HG03159 (cell line): ENCODE measurements around the gene TET2.
A peak's percentile ranks its signal among the peaks of the same experiment; 100 is the strongest.

Experiments
- ATAC-seq: cut with Tn5 transposase; IDR thresholded peaks from one replicate; pipeline ENCODE4 v1.9.1; 2021; ENCODE audit warnings: mild to moderate bottlenecking, moderate library complexity; ENCODE audit not compliant: unreplicated experiment

Gene TET2

DNA sequence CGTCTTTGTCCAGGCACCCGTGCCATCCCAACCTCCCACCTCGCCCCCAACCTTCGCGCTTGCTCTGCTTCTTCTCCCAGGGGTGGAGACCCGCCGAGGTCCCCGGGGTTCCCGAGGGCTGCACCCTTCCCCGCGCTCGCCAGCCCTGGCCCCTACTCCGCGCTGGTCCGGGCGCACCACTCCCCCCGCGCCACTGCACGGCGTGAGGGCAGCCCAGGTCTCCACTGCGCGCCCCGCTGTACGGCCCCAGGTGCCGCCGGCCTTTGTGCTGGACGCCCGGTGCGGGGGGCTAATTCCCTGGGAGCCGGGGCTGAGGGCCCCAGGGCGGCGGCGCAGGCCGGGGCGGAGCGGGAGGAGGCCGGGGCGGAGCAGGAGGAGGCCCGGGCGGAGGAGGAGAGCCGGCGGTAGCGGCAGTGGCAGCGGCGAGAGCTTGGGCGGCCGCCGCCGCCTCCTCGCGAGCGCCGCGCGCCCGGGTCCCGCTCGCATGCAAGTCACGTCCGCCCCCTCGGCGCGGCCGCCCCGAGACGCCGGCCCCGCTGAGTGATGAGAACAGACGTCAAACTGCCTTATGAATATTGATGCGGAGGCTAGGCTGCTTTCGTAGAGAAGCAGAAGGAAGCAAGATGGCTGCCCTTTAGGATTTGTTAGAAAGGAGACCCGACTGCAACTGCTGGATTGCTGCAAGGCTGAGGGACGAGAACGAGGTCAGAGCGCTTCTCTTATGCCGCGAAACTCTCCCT lies at the start of gene TET2:
Gene TET2, plus strand, starts transcription at position 601 of the 740 bp plus-strand sequence. CDS start 87,067 bp downstream, outside the sequence.
- ATAC-seq: peak; percentile 80

DNA sequence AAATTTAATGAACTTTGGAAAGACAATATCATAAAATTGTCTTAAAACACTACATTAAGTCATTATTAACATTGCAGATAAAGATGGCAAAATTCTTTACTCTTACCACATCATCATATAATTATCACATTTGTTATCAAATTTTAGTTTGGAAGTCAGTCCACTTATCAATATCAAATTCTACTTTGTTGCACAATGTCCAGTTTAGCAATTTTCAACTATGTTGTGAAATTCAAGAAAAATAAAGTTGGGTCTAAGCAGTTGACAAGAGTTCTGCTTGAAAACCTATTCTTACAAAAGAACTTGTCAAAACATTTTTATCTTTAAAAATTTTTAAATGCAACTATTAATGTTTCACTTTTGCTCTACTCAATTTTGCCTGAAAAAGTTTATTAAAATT lies 44.7 kb upstream of the TET2 start:
- no peak for ATAC-seq

DNA sequence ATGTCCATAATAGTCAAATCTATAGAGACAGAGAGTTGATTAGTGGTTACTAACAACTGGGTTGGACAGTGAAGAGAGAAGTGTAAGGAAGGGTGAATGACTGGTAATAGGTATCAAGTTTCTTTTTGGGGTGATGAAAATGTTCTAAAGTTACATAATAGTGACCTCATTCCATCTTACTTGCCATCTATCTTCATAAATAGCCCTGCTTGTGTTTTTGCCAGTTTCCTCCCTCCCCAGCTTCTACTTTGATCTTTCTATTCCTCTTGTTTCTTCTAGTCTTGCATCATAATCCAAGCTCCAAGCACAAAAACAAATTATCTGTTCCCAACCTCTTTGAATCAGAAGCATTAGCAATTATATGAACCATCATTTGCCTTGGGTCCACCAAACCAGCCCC lies 40.2 kb upstream of the TET2 start:
- no peak for ATAC-seq

DNA sequence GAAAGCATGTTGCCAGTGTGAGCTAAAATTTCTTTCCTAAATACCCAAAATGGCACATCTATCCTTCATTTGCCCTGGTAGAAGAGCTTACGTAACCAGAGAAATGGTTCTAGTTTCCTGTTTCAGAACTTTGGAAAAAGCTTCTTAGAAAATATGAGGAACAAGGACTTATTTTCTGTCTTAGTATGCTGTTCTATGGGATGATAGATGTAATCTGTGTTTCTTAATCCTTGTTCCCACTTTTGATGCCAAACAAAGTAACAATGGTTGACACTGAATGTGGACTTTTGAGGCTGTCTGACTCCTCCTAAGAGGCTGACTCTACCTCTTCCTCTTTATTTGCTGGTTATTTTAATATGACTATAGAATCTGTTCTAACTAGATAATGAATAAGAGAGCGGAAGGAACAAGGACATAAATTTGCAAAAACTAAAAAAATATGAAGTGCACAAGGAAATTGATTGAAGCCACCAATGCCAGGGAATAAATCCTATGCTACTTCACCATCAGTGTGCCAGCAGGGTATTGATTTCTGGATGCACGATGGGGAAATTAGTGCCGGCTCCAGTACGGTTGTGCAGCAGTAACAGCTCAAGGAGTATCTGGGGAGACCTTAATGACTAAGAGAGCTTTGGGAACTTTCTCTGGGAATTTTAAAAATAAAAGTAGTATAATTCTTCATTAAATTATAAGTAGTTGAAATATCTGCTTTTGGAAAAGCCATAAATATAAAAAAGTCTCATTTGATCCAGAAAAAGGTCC lies 39.4 kb upstream of the TET2 start:
- no peak for ATAC-seq

DNA sequence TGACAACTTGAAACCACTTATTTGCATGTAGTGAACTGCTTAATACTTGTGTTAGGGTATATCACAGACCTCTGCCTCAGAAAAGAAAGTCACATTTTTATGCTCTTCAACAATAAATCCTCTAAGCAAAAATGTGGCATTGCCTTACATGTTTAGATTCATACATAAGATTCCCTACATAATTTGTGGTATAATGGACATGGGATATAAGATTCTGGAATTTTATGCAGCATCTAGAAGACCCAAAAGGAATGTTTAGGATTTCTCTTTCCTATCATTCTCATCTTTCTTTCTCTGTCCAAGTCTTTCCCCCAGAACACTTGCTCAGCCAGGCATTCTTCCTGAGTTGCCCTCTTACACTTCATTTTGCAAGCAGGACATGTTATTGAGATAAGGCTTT lies 37.7 kb upstream of the TET2 start:
- no peak for ATAC-seq

DNA sequence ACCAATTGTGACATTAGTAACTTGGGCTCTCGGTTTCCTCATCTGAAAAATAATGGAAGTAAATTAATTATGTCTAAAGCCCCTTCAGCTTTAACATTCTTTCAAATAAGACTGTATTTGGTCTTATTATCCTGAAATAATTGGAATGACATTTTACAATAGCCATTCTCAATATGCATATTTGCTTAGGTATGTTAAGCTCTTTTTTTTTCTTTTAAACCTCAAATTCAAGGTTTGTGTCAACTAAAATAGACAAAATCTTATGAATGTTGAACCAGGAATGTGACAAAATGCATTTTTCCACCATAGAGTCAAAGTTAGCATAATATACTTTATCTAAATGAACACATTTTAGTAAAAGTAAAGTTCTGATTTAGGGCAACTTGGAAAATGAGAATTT lies 34.4 kb upstream of the TET2 start:
- no peak for ATAC-seq

DNA sequence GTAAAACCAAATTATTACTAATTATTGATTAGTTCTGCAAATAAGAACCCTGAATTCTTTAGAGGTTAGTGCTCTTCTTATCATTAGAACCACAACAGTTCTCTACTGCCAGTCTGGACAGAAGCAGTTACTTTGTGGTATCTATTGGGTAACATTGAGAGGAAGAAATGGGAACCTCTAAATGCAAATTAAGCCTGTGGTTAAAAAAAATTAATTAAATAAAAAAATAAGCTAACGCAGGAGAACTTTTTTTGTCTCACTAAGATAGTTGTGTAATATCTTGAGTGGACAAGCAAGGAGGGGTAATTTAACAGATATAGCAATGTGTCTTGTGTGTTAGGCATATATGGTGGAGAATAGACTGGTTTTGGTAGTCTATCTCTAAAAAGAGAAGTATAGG lies 32.9 kb upstream of the TET2 start:
- ATAC-seq: no peak

DNA sequence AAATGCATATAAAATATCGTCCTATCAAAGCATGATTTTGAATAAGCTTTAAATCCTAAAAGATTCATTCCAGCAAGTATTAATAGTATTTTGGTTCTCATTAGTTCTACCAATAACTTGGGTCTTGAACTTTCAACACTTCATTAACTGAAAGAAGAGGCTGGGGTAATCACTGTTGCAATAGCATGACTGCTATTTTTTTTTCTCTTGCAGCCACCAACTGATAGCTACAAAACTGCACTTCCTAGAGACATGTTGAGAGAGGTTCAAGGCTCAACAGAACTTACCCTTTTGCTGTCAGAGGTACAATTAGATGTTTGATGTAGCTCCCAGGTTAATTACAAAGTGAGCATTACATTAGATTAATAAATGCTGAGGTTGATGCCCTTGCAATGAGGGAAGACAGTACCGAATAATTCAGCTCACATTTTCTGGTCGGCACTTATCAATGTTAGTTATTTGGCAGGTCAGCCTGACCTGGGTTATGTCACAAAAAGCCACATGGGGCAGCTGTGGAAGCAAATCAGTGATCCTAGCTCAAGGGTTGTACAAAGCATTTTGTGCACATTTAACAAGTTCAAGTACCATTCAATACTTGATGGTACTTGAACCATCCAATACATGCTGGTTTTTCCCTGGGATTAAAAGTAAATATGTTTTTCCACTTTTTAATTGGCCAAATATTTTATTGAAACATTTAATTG lies 29.9 kb upstream of the TET2 start:
- ATAC-seq: no peak

DNA sequence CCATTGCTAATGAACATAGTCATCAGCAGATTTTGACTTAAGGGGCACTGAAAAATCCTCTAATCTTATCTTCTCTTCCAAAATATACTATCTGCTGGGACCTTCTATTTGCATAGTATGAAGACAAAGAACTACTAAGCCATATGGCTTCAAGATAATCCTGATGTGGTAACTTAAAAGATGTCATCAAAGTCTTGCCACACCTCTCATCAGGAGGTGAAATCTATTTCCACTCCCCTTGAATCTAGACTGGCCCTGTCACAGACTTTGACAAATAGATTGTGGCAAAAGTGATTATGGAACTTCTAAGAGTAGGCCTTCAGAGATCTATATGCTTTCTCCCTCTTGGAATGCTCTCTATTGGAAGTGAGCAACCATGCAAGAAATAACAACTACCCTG lies 27.3 kb upstream of the TET2 start:
- ATAC-seq: no peak

DNA sequence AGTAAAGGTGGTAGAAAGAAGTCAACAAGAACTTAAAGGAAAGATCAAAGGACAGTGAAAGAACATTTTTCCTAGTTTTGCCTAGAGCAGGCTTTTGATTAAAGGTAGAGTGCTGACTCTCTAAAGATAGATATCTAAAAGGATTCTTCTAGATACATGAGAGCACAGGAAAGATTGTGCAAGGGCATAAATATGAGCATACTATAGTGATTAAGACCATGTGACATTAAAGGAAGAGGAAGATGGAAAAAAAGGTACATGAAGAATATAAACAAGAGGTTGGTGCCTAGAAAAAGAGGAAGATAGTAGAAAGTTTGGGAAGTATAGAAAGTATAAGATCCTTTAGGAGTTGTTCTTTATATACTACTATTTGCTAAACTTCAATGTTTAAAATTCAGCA lies 26.1 kb upstream of the TET2 start:
- no peak for ATAC-seq

DNA sequence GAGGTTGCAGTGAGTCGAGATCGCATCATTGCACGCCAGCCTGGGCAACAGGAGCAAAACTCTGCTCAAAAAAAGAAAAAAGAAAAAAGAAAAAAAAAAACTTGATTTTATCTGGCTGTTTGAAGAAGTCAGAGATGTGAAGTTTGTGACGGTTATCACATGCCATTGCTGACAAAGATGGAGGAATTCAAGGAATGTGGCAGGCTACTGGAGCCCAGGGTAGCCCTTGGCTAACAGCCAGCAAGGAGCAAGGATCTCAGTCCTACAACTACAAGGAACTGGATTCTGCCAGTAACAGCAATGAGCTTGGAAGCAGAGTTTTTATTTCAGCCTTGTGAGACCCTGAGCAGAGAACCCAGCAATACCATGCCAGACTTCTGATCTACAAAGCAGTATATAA lies 24.3 kb upstream of the TET2 start:
- no peak for ATAC-seq

DNA sequence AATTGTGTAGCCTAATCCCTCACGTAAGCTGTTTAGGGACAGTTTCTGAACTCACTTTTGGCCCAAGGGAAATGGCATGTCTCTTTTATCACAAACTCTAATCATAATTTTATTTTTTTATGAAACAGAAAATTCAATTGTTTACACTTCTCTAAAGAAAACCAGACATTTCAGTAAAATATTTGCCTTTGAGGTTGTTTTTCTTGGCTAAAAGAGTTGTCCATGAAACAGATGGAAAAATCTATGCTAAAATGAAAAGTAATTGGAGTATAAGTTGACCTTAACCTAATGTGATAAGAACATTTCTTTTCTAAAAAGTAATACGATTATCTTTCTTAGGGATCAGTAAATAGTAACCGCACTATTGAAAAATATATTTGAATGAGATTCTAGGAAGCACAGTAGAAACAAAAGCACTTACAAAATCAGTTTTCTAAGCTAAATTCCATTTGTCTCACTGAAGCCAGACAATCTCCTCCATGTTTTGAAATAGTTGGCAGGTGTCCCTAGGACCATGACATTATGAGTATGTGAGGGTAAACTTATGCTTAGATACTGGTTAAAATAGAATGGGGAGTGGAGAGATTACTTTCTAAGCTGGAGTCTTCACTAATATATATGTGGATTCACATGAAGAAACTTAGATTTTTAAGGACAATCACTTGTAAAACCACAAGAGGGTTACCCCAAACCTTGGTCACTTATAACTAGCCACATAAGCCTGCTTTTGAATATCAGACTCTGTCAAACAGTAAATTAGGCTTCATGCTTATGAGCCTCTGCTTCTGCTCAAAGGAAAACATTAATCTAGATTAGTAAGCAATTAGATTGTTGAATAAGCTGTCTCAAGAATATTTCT lies 20.1 kb upstream of the TET2 start:
- ATAC-seq: no peak

DNA sequence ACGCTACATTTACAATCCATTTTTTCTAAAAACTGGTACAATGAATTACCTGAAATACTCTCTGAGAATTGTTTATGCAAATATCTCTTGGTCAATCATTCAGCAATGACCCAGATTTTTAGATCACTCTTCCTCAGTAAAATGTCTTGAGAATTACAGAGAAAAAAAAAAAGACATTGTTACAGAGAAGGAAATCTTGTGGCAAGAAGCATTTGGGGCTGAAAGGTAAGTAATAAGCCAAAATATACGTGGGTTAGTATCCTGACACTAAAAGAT lies 19.6 kb upstream of the TET2 start:
- ATAC-seq: no peak

DNA sequence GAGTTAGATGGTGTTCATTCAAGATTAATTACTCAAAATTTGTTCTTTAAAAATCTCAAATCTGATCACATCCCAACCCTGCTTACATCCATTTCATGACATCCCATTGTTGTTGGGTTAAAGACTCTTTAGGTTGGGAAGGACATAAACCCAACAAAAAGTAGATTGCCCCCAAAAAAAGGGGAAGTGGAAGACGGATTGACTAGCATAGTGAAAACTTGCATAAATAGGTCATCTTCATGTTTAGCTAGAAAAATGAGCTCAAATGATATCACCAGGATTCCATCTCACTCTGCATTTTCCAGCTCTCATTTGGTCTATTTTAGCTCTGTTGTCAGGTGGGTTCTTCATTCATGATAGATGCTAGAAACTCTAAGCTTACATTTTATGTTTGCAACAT lies 18.5 kb upstream of the TET2 start:
- ATAC-seq: no peak

DNA sequence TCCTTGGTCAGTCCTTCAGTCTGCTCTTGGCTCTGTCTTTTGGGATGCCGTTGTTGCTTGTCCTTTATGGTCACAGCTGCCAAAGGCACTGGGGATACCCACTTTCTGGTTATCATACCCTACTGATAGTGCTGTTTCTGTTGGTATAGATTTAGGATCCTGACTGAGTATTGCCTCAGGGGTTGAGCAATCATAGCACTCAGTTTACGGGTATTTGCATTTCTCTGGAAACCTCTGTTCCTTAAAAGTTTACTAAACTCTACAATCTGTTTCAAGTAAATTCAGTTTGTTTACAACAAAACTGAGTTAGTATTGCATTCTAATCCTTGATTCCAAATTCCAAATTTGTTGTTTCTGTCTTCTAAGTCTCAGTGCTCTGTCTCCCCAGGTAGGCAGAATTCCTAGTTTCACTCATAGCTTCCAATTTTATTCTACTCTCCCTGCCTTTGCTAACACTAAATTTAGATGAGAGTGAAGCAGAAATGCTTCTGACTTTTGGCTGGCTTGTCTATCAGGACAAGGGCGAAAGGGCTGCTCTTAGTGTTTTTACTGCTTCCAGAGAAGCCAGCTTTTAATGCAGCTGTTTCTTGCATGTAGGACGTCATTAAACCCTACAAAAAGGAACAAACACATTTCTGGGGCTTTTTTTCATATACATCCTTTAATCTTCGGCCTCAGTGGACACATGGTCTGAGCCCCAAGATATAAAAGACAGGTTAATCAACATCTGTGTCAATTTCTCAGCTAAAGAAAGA lies 17.2 kb upstream of the TET2 start:
- no peak for ATAC-seq

DNA sequence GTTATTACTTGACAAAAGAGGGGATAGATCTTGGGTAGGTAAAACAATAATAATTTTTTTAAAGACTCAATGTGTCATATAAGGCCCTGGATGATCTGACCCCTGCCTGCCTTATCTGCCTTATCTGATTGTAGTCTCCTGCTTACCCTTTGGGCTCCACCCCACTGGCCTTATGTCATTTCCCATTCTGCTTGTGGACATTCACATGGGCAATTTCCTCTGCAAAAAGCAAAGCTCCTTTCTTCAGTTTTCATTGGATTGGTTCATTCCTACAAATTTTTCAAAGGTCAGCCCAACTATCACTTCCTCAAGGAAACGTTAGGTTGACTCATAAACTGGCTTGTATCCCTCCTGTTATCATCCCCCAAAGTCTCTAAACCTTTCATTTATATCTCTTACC lies 15.7 kb upstream of the TET2 start:
- ATAC-seq: no peak

DNA sequence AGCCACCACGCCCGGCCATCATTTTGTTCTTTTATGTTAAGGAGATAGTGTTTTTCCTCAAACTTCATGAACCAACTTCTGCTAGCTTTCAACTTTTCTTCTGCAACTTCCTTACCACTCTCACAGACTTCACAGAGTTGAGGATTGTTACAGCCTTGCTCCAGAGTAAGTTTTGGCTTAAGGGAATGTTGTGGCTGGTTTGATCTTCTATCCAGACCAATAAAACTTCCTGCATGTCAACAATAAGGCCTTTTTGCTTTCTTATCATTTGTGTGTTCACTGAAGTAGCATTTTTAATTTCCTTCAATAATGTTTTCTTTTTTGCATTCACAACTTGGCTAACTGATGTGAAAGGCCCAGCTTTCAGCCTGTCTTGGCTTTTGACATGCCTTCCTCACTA lies 12.7 kb upstream of the TET2 start:
- ATAC-seq: no peak

DNA sequence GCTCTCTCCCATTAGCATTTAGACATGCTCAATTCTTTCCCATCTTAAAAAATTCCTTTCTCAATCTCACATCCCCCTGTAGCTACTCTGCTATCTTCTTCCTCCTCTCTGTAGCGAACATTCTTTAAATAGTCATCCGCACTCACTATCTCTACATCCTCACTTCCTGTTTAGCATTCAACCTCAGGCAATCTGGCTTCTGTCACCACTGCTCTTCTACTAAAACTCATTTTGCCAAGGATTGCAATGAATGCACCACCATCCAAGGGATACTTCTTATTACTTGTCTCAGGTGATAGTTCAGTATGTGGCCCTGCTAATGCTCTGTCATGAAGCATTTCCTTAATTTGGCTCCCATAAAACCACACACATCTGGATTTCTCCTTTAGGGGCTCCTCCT lies 10.9 kb upstream of the TET2 start:
- ATAC-seq: no peak

DNA sequence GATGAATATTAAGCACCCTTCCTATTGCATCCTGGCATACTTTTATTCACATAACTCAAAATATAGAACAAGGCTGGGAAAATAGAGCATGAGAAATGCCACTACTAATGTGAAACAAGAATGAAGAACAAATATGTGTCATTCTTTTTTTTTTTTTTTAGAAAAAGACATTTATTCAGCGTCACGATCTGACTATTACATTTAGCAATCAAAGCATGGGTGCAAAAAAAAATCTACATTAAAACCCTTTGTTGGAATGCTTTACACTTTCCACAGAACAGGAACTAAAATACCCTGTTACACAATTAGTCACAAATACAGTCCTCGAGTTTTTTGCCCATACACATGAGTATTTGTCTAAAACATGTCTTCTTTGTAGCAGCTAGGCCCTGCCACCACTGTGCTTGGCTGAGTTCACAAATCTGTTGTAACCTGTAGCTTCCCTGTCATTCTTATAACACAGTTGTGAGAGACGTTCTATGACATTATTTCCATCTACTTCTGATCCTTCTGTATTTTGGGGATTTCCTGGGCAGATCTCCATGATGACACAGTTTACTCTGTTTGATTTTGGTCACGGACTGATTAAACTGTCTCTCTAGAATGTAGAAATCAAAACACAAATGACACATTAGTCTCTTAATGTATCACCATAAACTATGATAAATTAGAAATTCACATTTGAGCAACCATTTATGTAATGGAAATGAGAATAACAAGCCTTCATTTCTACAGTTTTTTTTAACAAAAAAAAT lies 9.4 kb upstream of the TET2 start:
- ATAC-seq: no peak

DNA sequence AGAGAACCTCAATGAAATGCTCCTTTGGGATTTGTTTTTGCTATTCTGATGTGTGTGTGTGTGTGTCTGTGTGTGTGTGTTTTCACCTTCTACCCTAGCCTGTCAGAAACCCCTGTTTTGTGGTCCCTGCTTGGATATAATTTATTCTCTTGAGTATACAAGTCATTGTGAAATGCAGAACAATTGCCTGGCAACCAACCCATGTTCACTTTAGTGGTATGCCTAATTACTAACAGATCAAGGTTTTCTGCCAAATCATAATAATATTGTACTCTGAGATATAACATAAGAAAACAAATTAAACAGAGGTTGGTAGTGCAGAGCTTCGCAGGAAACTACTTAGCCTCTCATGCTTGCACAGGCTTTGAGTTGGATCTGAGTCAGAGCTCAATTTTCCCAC lies 7.0 kb upstream of the TET2 start:
- ATAC-seq: no peak
